ENCODE results near the gene NIN. TPM values are rescaled to one million over a fixed set of nuclear protein-coding genes. Genes with fewer than 3 reads are reported as not detected.

Gene NIN
- total RNA-seq, 1 experiment from 2014 or later, result 37.1 TPM

DNA sequence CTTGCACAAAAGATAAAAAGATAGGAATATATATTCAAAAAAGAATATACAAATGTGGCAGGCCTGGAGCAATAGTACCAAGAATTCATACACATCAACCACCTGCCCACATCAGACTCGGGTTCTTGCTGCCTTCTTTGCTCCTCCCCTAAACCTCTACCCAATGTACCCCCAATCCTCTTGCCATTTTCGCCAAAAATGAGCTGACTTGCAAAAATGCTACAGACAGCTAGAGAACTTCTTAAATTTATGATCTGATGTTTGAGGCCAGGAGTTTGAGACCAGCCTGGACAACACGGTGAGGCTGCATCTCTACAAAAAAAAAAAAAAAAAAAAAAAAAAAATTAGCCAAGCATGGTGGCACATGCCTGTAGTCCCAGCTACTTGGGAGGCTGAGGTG lies 119.9 kb downstream of the NIN start:
- H3K36me3 ChIP-seq (ENCODE audit: control insufficient read depth, insufficient read depth, low read length), result no peaks in the 10 kb centered on the region
- TF ChIP-seq TCF7L2 (IDR thresholded peaks at IDR 0.05; ENCODE audit: low read depth, low read length), result no peak
- TF ChIP-seq SIN3A (IDR thresholded peaks at IDR 0.05; ENCODE audit: borderline replicate concordance, insufficient read depth, low read depth, low read length), result no peak
- no peak for TF ChIP-seq POLR2AphosphoS5 (IDR thresholded peaks at IDR 0.05; ENCODE audit: low read depth, low read length)
- TF ChIP-seq, protein P1, sequence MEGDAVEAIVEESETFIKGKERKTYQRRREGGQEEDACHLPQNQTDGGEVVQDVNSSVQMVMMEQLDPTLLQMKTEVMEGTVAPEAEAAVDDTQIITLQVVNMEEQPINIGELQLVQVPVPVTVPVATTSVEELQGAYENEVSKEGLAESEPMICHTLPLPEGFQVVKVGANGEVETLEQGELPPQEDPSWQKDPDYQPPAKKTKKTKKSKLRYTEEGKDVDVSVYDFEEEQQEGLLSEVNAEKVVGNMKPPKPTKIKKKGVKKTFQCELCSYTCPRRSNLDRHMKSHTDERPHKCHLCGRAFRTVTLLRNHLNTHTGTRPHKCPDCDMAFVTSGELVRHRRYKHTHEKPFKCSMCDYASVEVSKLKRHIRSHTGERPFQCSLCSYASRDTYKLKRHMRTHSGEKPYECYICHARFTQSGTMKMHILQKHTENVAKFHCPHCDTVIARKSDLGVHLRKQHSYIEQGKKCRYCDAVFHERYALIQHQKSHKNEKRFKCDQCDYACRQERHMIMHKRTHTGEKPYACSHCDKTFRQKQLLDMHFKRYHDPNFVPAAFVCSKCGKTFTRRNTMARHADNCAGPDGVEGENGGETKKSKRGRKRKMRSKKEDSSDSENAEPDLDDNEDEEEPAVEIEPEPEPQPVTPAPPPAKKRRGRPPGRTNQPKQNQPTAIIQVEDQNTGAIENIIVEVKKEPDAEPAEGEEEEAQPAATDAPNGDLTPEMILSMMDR (IDR thresholded peaks at IDR 0.05), result no peak
- TF ChIP-seq, protein P2, sequence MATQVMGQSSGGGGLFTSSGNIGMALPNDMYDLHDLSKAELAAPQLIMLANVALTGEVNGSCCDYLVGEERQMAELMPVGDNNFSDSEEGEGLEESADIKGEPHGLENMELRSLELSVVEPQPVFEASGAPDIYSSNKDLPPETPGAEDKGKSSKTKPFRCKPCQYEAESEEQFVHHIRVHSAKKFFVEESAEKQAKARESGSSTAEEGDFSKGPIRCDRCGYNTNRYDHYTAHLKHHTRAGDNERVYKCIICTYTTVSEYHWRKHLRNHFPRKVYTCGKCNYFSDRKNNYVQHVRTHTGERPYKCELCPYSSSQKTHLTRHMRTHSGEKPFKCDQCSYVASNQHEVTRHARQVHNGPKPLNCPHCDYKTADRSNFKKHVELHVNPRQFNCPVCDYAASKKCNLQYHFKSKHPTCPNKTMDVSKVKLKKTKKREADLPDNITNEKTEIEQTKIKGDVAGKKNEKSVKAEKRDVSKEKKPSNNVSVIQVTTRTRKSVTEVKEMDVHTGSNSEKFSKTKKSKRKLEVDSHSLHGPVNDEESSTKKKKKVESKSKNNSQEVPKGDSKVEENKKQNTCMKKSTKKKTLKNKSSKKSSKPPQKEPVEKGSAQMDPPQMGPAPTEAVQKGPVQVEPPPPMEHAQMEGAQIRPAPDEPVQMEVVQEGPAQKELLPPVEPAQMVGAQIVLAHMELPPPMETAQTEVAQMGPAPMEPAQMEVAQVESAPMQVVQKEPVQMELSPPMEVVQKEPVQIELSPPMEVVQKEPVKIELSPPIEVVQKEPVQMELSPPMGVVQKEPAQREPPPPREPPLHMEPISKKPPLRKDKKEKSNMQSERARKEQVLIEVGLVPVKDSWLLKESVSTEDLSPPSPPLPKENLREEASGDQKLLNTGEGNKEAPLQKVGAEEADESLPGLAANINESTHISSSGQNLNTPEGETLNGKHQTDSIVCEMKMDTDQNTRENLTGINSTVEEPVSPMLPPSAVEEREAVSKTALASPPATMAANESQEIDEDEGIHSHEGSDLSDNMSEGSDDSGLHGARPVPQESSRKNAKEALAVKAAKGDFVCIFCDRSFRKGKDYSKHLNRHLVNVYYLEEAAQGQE (IDR thresholded peaks at IDR 0.05; ENCODE audit: insufficient read depth in 1 of 2, low read depth in 2 of 2, low read length in 1 of 2), result no peak
- no peak overlapping the region for H3K27ac ChIP-seq (ENCODE audit: low read length)
- ChIA-PET CTCF (no interaction called here), POLR2A (no interaction called here)
- DNase-seq (ENCODE audit: low read depth, low spot score) (no peak), ATAC-seq (no peak)
- no peaks in the 10 kb centered on the region for H3K27me3 ChIP-seq (ENCODE audit: control insufficient read depth, insufficient read depth, low read length)
- no peak overlapping the region for H3K4me3 ChIP-seq (ENCODE audit: low read depth in 2 of 2, low read length in 2 of 2)
- BruUV-seq (replicated peaks), result no TSS peak
- in situ Hi-C loops (cut with HindIII; ENCODE audit: low pct_unique_long_range_greater_than_20kb, low sequenced_read_pairs) (no loop called here), intact Hi-C loops (cut with micrococcal nuclease; ENCODE audit: unreplicated experiment) (no loop called here)
- H3K9me3 ChIP-seq (ENCODE audit: control insufficient read depth, insufficient read depth, low read depth, low read length), result no peaks in the 10 kb centered on the region
- no peaks in the 10 kb centered on the region for H3K4me1 ChIP-seq (ENCODE audit: control insufficient read depth, insufficient read depth, low read length)

DNA sequence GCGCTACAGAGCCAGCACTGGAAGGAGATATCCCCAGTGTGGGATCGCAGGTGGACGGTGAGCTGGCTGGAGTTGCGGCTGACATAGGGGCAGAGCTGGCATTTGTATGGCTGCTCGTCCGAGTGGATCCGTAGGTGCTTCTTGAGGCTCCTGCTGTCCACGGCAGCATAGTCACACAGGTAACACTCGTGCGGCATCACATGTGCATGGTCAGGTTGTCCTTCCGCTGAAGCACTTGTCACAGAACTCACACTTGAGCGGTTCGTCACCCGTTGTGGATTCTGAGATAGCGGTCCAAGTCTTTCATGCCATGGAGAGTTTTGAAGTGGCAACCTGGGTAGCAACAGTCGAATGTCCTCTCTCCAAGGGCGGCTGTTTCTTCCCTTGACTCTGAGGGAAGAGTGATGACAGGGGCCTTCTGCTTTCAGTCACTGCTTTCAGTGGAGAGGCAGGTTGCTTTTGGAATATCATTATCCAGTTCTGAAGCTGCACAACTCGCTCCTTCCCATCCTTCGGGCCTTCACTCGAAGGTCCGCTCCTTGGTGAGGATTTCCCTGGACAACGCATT lies 125.9 kb downstream of the NIN start:
- BruUV-seq (replicated peaks), result no TSS peak
- no peaks in the 10 kb centered on the region for H3K36me3 ChIP-seq (ENCODE audit: control insufficient read depth, insufficient read depth, low read length)
- CTCF ChIA-PET, result no interaction called here
- POLR2A ChIA-PET, result no interaction called here
- H3K4me1 ChIP-seq (ENCODE audit: control insufficient read depth, insufficient read depth, low read length), result no peaks in the 10 kb centered on the region
- no peak for DNase-seq (ENCODE audit: low read depth, low spot score)
- no peaks in the 10 kb centered on the region for H3K27me3 ChIP-seq (ENCODE audit: control insufficient read depth, insufficient read depth, low read length)
- TF ChIP-seq SIN3A (IDR thresholded peaks at IDR 0.05; ENCODE audit: borderline replicate concordance, insufficient read depth, low read depth, low read length) (no peak), TCF7L2 (IDR thresholded peaks at IDR 0.05; ENCODE audit: low read depth, low read length) (no peak), POLR2AphosphoS5 (IDR thresholded peaks at IDR 0.05; ENCODE audit: low read depth, low read length) (no peak)
- TF ChIP-seq, protein P1 (IDR thresholded peaks at IDR 0.05), result no peak
- TF ChIP-seq, protein P2 (IDR thresholded peaks at IDR 0.05; ENCODE audit: insufficient read depth in 1 of 2, low read depth in 2 of 2, low read length in 1 of 2), result no peak
- in situ Hi-C loops (cut with HindIII; ENCODE audit: low pct_unique_long_range_greater_than_20kb, low sequenced_read_pairs), result no loop called here
- no peak overlapping the region for H3K4me3 ChIP-seq (ENCODE audit: low read depth in 2 of 2, low read length in 2 of 2)
- no peak for ATAC-seq
- intact Hi-C loops (cut with micrococcal nuclease; ENCODE audit: unreplicated experiment), result no loop called here
- no peaks in the 10 kb centered on the region for H3K9me3 ChIP-seq (ENCODE audit: control insufficient read depth, insufficient read depth, low read depth, low read length)
- H3K27ac ChIP-seq (ENCODE audit: low read length), result no peak overlapping the region
